ENCODE results near the gene LDLRAD4. TPM values are rescaled to one million over a fixed set of nuclear protein-coding genes. Genes with fewer than 3 reads are reported as not detected.
"Not testable (repeated sequence)": the region's sequence is repeated elsewhere in the genome, so short reads cannot be mapped to it uniquely, and the experiment has no call there.

The LDLRAD4 gene
- total RNA-seq, 1 donor from 2014 or later = 18.4 TPM

DNA sequence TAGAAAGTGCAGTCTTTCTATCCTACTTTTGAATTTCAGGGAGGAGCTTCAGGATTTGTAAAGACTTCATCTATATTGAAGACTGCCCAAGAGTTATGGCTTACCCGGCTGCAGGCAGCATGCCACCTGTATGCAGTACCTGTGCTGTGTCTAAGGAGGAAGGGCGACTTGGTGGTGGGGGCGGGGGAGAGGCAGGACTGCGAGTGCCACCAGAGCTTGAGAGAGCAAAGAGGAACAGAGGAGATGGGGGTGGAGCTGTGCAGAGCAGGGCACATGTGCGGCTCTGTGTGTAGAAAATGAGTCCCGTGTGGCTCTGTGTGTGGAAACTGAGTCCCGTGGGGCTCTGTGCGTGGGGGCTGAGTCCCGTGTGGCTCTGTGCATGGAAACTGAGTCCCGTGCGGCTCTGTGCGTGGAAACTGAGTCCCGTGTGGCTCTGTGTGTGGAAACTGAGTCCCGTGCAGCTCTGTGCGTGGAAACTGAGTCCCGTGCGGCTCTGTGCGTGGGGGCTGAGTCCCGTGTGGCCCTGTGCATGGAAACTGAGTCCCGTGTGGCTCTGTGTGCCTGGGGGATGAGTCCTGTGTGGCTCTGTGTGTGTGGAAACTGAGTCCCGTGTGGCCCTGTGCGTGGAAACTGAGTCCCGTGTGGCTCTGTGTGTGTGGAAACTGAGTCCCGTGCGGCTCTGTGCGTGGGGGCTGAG lies 43.2 kb downstream of the LDLRAD4 start:
- TF ChIP-seq, protein P1, sequence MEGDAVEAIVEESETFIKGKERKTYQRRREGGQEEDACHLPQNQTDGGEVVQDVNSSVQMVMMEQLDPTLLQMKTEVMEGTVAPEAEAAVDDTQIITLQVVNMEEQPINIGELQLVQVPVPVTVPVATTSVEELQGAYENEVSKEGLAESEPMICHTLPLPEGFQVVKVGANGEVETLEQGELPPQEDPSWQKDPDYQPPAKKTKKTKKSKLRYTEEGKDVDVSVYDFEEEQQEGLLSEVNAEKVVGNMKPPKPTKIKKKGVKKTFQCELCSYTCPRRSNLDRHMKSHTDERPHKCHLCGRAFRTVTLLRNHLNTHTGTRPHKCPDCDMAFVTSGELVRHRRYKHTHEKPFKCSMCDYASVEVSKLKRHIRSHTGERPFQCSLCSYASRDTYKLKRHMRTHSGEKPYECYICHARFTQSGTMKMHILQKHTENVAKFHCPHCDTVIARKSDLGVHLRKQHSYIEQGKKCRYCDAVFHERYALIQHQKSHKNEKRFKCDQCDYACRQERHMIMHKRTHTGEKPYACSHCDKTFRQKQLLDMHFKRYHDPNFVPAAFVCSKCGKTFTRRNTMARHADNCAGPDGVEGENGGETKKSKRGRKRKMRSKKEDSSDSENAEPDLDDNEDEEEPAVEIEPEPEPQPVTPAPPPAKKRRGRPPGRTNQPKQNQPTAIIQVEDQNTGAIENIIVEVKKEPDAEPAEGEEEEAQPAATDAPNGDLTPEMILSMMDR (IDR thresholded peaks at IDR 0.05) = no peak
- no peak overlapping the region for H3K27ac ChIP-seq
- intact Hi-C loops (cut with DNase I) = no loop called here
- no peaks in the 10 kb centered on the region for H3K27me3 ChIP-seq
- ATAC-seq = peak; percentile 32
- peak; percentile 58 for DNase-seq
- peaks cover 32% of the 10 kb centered on the region for H3K4me1 ChIP-seq
- H3K9me3 ChIP-seq = no peaks in the 10 kb centered on the region
- no peaks in the 10 kb centered on the region for H3K36me3 ChIP-seq
- no peak overlapping the region for H3K4me3 ChIP-seq

DNA sequence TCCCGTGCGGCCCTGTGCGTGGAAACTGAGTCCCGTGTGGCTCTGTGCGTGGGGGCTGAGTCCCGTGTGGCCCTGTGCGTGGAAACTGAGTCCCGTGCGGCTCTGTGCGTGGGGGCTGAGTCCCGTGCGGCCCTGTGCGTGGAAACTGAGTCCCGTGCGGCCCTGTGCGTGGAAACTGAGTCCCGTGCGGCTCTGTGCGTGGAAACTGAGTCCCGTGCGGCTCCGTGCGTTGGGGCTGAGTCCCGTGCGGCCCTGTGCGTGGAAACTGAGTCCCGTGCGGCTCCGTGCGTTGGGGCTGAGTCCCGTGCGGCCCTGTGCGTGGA lies 43.8 kb downstream of the LDLRAD4 start:
- H3K9me3 ChIP-seq; H3K27ac ChIP-seq; ATAC-seq; intact Hi-C loops (cut with DNase I); H3K4me3 ChIP-seq; H3K36me3 ChIP-seq; H3K27me3 ChIP-seq: not testable (repeated sequence)
- peaks cover 32% of the 10 kb centered on the region for H3K4me1 ChIP-seq
- peak; percentile 29 for DNase-seq

DNA sequence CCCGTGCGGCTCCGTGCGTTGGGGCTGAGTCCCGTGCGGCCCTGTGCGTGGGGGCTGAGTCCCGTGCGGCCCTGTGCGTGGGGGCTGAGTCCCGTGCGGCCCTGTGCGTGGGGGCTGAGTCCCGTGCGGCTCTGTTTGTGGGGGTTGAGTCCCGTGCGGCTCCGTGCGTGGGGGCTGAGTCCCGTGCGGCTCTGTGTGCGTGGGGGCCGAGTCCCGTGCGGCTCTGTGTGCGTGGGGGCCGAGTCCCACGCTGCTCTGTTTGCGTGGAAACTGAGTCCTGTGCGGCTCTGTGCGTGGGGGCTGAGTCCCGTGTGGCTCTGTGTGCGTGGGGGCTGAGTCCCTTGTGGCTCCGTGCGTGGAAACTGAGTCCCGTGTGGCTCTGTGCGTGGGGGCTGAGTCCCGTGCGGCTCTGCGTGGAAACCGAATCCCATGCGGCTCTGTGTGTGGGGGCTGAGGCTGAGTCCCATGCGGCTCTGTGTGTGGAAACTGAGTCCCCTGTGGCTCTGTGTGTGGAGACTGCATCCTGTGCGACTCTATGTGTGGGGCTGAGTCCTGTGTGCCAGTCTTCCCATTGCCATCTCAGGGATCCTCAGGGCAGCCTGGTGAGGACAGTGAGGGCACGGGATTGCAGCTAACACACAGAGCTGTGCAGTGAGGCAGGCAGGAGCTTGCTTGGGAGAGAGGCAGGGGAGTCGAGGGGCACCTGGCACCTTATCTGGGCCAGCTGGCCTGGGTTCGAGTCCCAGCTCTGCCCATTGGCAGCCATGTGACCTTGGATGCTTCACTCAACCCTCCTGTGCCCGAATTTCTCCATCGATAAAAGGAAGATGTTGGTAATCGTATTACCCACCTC lies 44.5 kb downstream of the LDLRAD4 start:
- Histone ChIP-seq H3K9me3 (no peaks in the 10 kb centered on the region), H3K27ac (no peak overlapping the region), H3K4me3 (no peak overlapping the region), H3K36me3 (no peaks in the 10 kb centered on the region), H3K27me3 (no peaks in the 10 kb centered on the region), H3K4me1 (peaks cover 36% of the 10 kb centered on the region)
- ATAC-seq = no peak
- TF ChIP-seq, protein P1 (IDR thresholded peaks at IDR 0.05) = no peak
- DNase-seq = peak; percentile 43
- intact Hi-C loops (cut with DNase I) = no loop called here

DNA sequence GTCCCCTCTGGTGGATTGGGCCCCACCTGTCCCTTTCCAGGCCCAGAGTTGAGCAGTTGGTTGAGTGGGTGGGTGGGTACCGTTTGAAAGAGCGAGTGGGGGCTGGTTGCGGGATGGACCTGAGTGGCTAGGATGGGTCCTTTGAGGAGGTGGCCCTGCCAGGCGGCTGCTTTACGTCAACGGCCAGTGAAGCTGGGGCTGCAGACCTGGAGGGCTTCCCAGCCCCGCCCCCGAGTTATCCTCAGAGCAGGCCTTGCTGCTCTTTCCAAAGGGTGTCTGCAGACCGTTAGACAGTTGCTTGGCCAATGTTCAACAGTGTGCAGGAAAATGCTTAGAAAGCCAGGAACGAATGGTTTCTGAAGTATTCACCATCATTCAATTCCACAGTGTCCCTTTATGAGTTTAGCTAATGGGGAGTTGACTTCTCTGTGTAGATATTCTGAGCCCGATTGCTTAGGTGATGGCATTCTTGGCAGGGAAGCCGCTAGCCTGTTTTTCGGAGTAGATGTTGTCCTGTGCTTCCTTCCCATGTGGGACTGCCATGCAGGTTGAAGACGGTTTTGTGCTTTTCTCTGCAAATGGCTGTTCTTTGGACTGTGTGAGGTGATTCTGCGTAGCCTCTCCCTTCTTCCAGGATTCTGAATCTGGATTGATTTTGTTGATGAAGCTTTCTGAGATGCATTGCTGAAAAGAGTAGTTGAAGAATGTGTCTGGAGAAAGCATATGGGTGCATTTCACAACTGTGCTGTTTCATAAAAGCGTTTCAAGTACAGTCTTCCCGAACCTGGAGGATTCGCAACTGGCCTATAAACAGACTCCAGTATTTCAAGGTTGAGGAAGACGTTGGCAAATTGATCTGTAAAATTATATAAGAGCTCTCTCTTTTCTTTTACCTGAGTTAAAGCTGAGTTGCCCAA lies 45.8 kb downstream of the LDLRAD4 start:
- peak; percentile 62 for DNase-seq
- H3K27me3 ChIP-seq = no peaks in the 10 kb centered on the region
- H3K9me3 ChIP-seq = no peaks in the 10 kb centered on the region
- TF ChIP-seq, protein P1 (IDR thresholded peaks at IDR 0.05) = no peak
- H3K27ac ChIP-seq = no peak overlapping the region
- ATAC-seq = no peak
- intact Hi-C loops (cut with DNase I) = no loop called here
- H3K4me1 ChIP-seq = peaks cover 40% of the 10 kb centered on the region
- H3K4me3 ChIP-seq = no peak overlapping the region
- no peaks in the 10 kb centered on the region for H3K36me3 ChIP-seq

DNA sequence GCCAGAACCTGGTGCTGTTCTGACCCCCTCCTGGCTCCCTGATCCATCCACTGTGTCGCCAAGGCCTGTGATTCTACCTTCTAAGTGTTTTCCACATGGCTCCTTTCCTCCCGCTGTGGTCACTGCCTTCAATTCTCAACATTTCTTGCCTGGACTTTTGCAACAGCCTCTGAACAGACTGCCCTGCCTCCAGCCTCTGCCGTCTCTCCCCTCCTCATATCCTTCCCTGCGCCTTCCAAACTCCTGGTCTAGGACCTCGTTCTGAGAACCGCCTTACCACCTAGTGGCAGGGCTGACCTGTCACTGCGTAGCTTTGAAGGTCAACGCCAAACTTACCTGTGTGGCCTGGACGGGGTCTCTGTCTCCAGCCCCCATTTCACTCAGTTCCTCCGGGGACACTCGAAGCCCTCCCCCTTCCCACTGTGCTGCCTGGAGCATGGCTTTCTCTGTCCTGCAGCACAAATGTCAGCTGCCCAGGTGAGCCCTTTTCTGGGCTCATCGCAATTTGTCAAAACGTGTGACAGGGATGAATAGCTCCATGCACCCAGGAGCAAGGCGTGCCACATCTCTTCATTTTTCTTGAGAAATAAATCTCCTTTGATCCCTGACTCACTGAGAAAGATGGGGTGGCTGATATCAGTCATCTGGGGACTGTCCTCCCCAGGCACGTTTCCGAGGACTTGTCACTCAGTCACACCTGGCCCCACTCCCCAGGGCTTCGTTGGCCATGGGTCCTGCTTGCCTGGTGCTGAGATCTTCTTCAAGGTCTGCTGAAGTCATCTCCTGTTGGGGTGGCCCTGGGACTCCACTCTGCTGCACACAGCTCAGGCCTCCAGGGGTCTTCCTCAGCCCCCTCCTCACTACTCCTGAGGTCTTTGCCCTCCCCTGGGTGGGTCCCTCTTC lies 46.7 kb downstream of the LDLRAD4 start:
- DNase-seq (peak; percentile 29), ATAC-seq (no peak)
- TF ChIP-seq, protein P1 (IDR thresholded peaks at IDR 0.05) = no peak
- H3K36me3 ChIP-seq = no peaks in the 10 kb centered on the region
- intact Hi-C loops (cut with DNase I) = no loop called here
- H3K27me3 ChIP-seq = no peaks in the 10 kb centered on the region
- H3K27ac ChIP-seq = no peak overlapping the region
- peaks cover 37% of the 10 kb centered on the region for H3K4me1 ChIP-seq
- no peak overlapping the region for H3K4me3 ChIP-seq
- H3K9me3 ChIP-seq = no peaks in the 10 kb centered on the region

All from upper lobe of right lung (tissue), 1 donor.